B cell (primary cell): ENCODE data around the gene GALNT10.

Experiments
- EZH2 ChIP-seq: IDR thresholded peaks from 2 replicates; pipeline ENCODE4 v1.6.1; 2012; ENCODE audit warnings: borderline replicate concordance, low read depth, mild to moderate bottlenecking, moderate library complexity, low read length; ENCODE audit not compliant: insufficient read depth, poor library complexity, severe bottlenecking
- TF ChIP-seq, protein P1 (sequence below): fragments of 200-600 bp; IDR thresholded peaks from one replicate; pipeline ENCODE4 v1.8.0; 2022; ENCODE audit warnings: antibody characterized with exemption, mild to moderate bottlenecking

DNA sequence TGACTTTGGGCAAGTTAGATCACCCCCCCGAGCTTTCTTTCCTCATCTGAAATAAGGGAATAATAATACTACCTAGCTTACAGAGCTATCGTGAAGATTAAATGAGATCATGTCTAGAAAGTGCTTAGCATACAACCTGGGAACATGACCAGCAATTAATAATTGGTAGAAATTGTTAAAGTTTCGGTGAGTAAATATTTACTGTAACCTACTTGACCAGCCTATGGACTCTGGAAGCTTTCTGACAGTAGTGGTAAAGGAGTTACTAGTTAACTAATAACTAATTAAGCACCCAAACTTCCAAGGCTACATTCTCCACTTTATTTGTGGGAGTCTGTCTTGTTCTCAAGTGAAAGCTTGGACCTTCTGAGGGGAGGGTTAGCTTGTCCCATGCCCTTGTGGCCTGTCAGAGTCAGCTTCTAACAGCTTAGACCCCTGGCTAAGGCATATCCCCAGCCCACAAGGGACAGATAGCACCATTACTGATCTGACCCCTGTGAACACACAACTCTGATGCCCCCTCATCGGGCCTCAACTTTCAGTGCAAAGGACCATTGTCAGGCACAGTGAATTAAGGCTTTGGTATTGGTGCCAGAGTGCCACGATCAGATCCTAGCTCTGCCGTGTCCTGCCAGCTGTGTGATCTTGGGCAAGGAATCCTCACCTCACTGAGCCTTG, 196.6 kb downstream of the GALNT10 start:
- TF ChIP-seq, protein P1, sequence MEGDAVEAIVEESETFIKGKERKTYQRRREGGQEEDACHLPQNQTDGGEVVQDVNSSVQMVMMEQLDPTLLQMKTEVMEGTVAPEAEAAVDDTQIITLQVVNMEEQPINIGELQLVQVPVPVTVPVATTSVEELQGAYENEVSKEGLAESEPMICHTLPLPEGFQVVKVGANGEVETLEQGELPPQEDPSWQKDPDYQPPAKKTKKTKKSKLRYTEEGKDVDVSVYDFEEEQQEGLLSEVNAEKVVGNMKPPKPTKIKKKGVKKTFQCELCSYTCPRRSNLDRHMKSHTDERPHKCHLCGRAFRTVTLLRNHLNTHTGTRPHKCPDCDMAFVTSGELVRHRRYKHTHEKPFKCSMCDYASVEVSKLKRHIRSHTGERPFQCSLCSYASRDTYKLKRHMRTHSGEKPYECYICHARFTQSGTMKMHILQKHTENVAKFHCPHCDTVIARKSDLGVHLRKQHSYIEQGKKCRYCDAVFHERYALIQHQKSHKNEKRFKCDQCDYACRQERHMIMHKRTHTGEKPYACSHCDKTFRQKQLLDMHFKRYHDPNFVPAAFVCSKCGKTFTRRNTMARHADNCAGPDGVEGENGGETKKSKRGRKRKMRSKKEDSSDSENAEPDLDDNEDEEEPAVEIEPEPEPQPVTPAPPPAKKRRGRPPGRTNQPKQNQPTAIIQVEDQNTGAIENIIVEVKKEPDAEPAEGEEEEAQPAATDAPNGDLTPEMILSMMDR, result no peak
- TF ChIP-seq EZH2, result no peak
